T-helper 2 cell treated with Interferon-gamma antibody and Interleukin-4, amounts not matched to agents 100 ng/mL and 5 ng/mL, for 36 hours (primary cell): ENCODE measurements around the gene CD34. TPM values are rescaled to one million over a fixed set of nuclear protein-coding genes. Genes with fewer than 3 reads are reported as not detected.
"Not testable (repeated sequence)": the region's sequence is repeated elsewhere in the genome, so short reads cannot be mapped to it uniquely, and the experiment has no call there.

Experiments used
- intact Hi-C: fragments of 100-400 bp; cut with micrococcal nuclease; formaldehyde crosslinking; loops from one replicate; pipeline ENCODE4 v1.15.1; 2023
- total RNA-seq: library from RNA; stranded (reverse); gene quantifications from 2 replicates; pipeline ENCODE4 v1.2.3, GENCODE V29; 2022

The CD34 gene
- total RNA-seq, 1 donor from 2014 or later, result 0.05 TPM

- intact Hi-C loops, result no loop called here
These were observed 22.4 kb upstream of the CD34 start for GRCh38 chr1:207933205-207933800.

DNA sequence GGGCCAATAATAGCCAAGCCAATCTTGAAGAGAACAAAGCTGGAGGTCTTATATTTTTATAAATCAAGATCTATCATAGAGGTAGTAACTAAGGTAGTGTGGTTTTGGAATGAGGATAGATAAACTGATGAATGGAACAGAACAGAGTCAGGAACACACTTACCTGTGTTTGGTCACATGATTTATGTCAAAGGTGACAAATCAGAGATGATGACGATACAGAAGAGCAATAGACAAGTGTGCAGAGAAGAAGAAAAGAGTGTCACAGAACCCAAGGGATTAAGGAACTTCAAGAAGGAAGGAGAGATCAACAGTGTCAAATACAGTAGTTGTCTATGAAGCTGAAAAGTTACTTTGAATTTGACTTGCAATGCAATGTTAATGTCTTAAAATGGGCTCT lies 16.1 kb upstream of the CD34 start:
- intact Hi-C loops, result no loop called here

DNA sequence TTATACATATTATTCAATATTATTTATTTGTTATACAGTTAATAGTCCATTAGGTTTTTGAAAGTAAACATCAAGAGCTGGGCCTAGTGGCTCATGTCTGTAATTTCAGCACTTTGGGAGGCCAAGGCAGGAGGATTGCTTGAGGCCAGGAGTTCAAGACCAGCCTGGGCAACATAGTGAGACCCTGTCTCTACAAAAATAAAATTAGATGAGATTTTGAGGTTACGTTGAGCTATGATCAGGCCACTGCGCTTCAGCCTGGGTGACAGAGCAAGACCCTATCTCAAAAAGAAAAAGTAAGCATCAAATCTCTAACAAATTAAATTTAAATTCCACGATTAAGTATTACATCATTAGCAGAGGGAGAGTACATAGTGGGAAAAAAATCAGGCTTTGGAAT lies 15.0 kb upstream of the CD34 start:
- intact Hi-C loops, result not testable (repeated sequence)

DNA sequence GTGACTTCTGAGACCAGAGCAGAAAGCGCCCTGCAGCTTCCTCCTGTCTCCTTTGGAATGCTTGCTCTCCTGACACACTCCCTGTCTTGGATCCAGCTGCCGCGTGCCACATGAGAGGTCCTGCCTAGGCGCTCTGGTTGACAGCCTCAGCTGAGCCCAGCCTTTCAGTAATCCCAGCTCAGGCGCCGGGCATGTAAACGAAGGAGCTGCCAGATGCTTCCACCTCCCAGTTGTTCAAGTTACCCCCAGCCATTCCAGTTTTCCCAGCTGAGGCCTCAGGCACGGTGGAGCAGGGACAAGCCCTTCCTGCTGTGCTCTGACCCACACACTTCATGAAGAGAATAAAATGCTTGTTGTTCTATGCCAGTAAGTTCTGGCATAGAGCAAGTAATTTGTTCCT lies 14.3 kb upstream of the CD34 start:
- intact Hi-C loops, result no loop called here

DNA sequence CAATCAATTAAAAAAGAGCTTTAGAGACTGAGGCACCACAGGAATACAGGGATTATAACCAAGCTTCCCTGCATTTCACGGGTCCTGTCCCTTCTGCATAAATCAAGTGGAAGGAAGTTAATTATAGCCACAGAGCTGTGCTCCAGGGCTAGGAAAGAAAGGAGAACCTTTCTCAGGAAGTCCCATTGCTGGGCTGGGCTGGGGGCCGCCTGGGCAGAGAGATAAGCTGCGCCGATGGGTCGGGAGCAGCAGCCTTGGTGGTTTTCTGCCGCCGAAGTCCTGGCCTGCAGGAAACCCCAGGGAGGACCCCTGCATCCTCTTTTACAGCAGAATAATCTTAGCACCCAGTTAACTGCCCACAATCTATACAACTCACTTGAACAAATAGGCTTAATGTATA lies 12.6 kb upstream of the CD34 start:
- intact Hi-C loops, result no loop called here

GRCh38 chr1:207923121-207923520 lies 12.2 kb upstream of the CD34 start:
- intact Hi-C loops, result no loop called here

GRCh38 chr1:207922554-207922953 lies 11.6 kb upstream of the CD34 start:
- intact Hi-C loops, result no loop called here

DNA sequence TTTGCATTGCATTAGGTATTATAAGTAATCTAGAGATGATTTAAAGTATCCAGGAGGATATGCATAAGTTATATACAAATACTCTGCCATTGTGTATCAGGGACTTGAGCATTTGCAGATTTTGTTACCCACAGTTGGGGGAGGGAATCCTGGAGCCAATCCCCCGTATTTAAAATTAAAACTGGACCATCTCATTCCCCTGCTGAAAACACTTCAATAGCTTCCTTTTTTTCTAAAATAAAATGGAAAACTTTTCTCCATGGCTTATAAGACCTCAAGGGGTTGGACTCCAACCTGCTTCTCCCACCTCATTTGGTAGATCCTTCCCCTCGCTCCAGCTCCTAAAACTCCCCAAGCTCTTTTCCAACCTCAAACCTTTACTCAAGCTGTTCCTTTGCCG lies 10.4 kb upstream of the CD34 start:
- intact Hi-C loops, result no loop called here

DNA sequence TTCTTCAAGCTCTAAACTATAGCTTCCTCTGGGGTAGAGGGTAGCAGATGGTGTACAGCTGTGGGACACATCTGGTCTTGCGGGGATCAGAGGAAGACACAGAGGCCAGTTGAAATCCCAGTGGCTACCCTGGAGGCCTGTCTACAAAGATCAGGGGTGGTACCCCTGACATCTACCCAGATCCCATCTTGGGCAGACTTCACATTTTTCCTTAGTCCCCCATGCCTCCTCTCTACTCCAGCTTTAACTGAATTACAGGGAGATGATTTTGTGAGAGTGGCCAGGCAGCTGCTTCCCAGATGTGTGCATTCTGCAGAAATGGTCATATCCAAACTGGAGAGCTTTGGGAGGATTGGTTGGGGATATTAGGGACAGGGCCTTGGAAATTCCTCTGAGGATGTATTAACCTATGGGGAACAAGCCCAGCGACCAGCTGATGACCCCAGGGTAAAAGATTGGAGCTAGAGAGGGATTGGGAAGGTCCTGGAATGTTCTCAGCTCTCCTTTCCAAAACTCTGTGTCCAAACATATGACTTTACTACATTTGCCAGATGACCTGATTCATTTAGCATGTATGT lies 9.6 kb upstream of the CD34 start:
- intact Hi-C loops, result no loop called here

- intact Hi-C loops, result no loop called here
These were observed 8.7 kb upstream of the CD34 start for GRCh38 chr1:207919523-207920170.

GRCh38 chr1:207918581-207918980 lies 7.7 kb upstream of the CD34 start:
- intact Hi-C loops, result no loop called here

- intact Hi-C loops, result no loop called here
These were observed 7.1 kb upstream of the CD34 start for GRCh38 chr1:207918011-207918410.

DNA sequence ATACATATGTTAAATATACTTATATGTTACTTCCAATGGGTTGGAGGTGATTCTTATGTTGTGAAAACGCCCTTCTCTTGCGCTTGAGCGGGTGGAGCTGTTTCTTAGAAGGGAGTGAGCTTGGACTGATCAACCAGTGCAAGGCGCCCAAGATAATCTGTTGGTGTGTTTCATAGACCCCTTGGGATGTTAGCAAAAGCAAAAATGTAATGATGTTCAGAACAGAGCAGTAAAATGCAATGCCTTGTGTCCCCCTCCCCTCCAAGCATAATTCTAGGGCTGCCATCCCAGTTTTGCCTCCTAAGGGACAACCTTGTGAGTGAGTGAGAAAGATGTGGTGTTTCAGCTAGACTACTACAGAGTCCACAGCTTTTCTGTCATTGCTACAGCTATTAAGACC lies 6.2 kb upstream of the CD34 start:
- intact Hi-C loops, result no loop called here

- intact Hi-C loops, result no loop called here
These were observed 3.0 kb upstream of the CD34 start for GRCh38 chr1:207913951-207914350.

GRCh38 chr1:207911856-207912760 lies 1.2 kb upstream of the CD34 start:
- intact Hi-C loops, result no loop called here

DNA sequence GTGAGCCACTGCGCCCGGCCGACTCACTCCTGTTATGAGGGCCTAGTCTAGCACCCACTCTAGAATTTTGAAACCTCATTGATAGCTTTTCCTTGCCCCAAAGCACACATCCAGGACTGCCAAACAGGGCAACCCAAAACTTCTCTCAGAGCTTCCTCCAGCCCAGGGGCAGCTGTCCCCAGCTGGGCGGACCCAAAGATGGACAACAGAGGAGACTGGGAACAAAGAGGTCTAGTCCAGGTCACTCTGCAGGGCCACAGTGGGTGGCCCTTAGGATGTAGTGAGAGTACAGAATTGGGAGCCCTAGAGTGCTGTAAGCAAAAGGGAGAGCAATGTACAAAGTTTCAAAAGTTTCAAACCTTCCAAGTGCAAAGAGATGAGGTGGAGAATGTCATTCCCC lies 1.2 kb downstream of the CD34 start:
- intact Hi-C loops, result no loop called here

DNA sequence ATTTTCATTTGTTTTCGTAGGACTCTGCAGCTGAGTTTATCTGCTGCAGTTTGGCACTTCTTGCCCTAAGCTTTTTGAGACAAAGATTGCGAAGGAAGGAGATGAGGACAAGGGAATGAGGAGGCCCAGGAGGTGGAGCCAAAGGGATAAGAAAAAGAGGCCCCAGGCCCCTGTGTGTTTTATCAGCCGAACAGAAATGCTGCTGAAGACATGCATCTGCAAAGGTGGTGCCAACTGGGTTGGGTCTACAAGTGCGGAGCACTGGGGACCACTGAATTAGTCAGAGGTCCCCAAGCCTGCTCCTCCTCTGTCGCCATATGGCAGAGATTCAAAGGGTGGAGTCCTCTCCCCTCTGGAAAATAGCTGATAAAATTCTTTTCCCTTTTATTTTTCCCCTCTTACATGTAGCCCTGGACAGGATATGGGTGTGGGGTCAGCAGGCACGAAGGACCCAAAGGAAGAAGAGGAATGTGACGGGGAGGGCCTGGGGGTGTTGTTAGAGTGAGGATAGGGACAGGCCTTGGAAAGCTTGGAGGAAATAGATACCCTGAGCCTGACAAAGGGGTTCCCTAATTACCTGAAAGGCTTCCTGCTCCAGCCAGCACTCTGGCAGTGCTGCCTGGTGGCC lies 2.7 kb downstream of the CD34 start:
- intact Hi-C loops, result no loop called here

DNA sequence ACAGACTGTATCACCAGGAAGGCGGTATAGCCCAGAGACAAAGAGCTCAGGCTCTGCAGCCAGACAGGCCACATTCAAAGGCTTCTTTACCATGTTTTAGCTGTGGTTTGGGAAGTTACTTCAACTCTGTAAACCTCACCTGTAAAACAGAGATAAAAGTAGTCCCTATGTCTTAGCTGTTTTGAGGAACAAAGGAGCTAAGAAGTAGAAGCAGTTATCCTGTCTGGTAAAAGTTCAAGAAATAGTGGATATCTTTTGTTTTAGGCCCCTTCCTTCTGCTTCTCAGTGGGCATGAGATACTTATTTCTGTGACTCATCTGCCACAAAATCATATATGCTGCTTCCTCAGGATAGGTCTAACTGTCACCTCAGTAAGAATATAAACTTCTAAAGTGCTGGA lies 6.5 kb downstream of the CD34 start:
- intact Hi-C loops, result no loop called here

- intact Hi-C loops, result no loop called here
These were observed 7.2 kb downstream of the CD34 start for GRCh38 chr1:207903767-207904166.

- intact Hi-C loops, result no loop called here
These were observed 7.9 kb downstream of the CD34 start for GRCh38 chr1:207903053-207903452.

GRCh38 chr1:207902566-207902965 lies 8.4 kb downstream of the CD34 start:
- intact Hi-C loops, result no loop called here
